GM11168 (cell line): ENCODE results near the gene SRSF6.
"Not testable (repeated sequence)": the region's sequence is repeated elsewhere in the genome, so short reads cannot be mapped to it uniquely, and the experiment has no call there.

ENCODE experiments used
- in situ Hi-C: fragments of 300-500 bp; cut with MboI; formaldehyde crosslinking; loops from one replicate; pipeline ENCODE4 v1.12.0; 2022; ENCODE audit warnings: low sequenced_read_pairs; ENCODE audit not compliant: unreplicated experiment

Gene SRSF6

GRCh38 chr20:43448431-43448747 is 9.3 kb upstream of the SRSF6 start:
- in situ Hi-C loops = not testable (repeated sequence)

GRCh38 chr20:43448748-43449535 is 8.8 kb upstream of the SRSF6 start:
- in situ Hi-C loops = no loop called here

GRCh38 chr20:43450841-43451799 is 6.6 kb upstream of the SRSF6 start:
- in situ Hi-C loops = no loop called here

- in situ Hi-C loops = no loop called here
Measured at GRCh38 chr20:43452404-43453126, 5.1 kb upstream of the SRSF6 start.

GRCh38 chr20:43456252-43456651 is 1.4 kb upstream of the SRSF6 start:
- in situ Hi-C loops = not testable (repeated sequence)

GRCh38 chr20:43456809-43457639 is 672 bp upstream of the SRSF6 start:
- in situ Hi-C loops = no loop called here

GRCh38 chr20:43458422-43458924 is 777 bp downstream of the SRSF6 start:
- in situ Hi-C loops = no loop called here

- in situ Hi-C loops = no loop called here
Measured at GRCh38 chr20:43459022-43459942, 1.6 kb downstream of the SRSF6 start.

GRCh38 chr20:43460172-43460829 is 2.6 kb downstream of the SRSF6 start:
- in situ Hi-C loops = no loop called here

- in situ Hi-C loops = no loop called here
Measured at GRCh38 chr20:43460830-43461200, 3.1 kb downstream of the SRSF6 start.

- in situ Hi-C loops = no loop called here
Measured at GRCh38 chr20:43461894-43462659, 4.4 kb downstream of the SRSF6 start.

- in situ Hi-C loops = no loop called here
Measured at GRCh38 chr20:43462660-43463526, 5.2 kb downstream of the SRSF6 start.

- in situ Hi-C loops = no loop called here
Measured at GRCh38 chr20:43463527-43464218, 6.0 kb downstream of the SRSF6 start.

- in situ Hi-C loops = no loop called here
Measured at GRCh38 chr20:43464219-43464790, 6.6 kb downstream of the SRSF6 start.

- in situ Hi-C loops = no loop called here
Measured at GRCh38 chr20:43465625-43465943, 7.9 kb downstream of the SRSF6 start.

- in situ Hi-C loops = no loop called here
Measured at GRCh38 chr20:43467589-43467988, 9.9 kb downstream of the SRSF6 start.
